SKM-1 (cell line): ENCODE results near the gene PDZD2.

ENCODE experiments used
- DNase-seq: peaks from one replicate; lab custom pipeline; 2025; ENCODE audit not compliant: unreplicated experiment; lab: John Stamatoyannopoulos, UW

PDZD2 gene

DNA sequence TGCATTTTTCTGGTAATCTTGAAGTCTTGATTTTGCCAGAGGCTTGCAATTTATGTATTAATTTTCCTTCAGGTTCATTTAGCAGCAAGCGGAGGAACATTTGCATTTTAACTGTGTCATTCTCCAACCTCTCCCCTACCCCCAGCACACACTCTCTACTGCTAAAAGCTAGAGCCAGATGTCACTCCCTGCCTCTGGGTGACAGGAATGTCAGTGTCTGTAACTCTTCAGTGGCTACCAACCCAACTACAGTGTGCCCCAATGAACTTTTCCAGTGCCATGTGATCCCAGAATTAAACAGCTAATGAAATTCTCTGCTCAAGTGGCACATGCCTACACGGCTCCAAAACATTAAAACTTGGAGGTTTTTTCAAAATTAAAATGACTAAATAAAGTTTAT, 274.9 kb downstream of the PDZD2 start:
- no peak for DNase-seq

DNA sequence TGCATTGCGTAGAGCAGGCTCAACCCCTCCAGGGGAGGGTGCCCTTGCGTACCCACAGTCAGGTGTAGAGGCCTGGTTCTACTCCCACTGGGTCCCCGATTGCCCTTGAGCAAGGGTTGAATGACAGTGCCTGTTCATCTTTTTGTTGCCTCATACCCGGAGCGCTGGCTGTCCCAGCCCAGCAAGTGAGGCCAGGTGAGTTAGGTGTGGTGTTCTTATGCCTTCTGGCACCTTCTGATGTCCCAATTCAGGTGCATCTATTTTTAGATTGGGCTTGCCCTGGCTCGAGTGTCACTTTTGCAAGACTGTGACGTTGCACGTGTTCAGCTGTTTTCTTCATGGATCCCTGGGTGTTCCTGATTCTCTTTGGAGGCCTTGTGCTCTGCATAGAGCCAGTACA, 277.4 kb downstream of the PDZD2 start:
- DNase-seq, result no peak

DNA sequence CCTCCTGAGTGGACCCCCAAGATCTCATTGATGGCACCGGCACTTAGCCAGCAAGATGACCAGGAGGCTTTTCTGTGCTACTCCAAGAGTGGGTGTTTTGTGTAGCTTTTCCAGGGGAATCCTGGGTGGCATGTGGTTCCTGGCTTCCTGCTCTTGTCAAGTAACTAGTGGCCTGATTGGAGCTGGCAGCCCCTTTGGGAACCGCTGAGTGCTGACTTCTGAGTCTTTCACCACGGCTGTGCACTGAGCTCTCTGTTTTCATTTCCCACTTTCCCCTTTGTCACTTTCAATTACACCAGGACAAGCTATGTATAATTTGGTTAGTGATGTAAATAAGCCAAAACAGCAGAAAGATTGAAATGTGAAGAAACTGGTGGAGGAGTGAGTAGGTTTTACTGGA, 279.8 kb downstream of the PDZD2 start:
- DNase-seq, result no peak

DNA sequence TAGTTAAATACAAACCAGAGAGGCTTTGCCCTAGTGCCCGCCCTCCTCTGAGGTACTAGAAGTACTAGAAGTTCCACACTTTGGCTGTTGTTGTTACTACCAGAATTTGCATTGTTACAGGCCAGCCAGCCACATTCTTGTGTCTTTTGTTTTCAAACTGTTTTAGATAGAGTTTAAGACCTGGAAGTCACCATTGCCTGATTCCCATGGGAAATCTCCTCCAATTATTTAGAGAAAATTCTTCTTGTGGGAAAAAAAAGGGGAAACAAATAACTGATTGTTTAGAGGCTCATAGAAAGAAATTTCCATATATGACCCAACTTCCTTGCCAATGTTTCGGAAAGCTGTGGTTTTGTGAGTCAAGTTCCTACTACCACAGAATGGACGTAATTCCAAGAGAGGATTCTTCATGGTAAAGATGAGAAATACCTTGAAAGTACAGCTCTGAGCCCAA, 282.9 kb downstream of the PDZD2 start:
- no peak for DNase-seq

DNA sequence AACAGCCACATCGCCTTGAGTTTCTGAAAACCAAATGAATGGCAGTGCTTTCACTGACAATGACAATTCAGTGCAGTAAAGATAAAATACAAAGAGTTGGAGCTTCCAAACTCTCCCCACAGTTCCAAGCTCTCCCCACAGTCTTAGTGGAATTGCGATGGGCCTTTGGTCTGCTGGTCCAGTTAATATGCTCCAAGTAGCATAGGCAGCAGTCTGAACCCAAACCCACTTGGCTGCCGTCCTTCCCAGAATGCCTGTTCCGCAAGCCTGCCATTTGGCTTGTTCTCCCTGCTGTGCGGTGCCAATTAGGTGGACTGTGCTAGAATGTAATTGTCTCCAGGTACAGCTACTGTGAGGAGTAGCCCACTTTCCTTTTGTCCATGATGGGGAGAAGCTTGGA, 285.1 kb downstream of the PDZD2 start:
- no peak for DNase-seq

DNA sequence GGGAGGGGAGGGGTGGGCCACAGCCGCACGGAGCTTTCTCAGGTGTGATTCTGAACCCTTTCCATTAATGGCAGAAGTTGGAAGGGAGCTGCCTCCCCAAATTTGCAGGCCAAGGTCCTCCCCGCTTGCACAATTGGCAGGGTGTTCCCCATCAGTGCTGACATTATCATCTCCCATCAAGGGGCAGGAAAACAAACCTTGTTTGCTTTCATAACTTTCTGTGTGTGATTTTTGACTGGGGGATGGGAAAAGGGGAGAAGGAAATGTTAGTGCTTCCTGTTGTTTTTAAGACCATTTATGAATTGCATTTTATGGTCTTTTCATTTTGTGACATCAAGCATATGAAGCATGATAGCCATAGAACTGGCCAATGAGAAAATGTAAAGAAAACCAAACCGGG, 292.9 kb downstream of the PDZD2 start:
- no peak for DNase-seq

DNA sequence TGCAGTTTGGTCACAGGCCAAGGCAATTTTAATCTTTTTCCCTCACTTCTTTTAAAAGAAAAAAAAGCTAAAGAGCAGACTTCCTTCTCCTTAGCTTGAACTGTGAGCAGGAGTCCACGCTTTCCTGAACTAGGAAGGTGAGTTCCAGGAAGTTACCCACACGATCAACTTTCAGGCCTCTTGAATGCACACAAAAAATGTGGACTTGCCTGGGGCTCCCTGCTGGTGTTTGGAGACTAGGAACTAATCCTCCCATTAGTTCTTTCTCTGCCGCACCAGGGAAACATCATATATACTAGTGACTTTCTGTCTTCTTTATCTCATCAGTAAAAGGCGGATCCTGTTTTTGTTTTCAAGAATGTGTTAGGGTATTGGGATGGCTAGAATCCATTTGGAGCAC, 295.2 kb downstream of the PDZD2 start:
- no peak for DNase-seq

DNA sequence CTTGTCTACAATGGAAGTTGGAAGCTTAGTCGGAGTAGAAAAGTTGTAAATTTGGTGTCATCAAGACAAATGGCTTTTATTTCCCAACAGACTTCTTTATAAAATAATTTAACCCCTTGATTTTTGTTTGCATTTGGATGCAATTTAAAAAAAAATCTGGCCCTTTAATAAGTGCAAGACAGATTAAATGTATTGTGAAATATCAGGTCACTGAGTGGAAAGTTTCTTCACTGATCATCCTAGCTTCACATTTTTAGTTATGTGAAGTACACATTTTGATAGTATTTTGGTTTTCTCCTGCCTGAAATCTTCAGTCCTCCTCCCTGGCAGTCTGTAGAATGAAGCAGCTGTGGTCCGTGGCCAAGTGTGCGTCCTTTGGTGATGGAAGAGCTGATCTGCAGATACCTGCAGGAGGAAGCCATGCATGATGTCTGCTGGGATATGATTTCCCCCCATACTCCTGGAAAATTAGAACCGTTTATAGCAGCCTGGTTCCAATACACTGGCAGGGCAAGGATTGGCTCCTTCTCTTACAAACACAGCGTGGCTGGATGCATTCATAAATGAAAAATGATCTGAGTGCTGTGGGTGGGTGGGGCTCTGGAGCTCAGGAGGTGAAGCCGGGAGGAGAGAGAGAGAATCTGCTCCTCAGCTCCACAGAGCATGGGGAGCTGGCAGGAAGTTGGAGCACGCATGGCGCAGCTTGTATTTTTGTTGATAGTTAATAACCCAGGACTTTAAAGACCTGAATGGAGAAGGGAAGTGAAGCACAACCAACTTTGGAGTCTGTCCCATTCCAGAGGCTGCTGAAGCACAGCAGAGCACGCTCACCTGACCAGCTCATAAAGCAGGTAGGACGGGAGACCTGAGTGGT, 296.8 kb downstream of the PDZD2 start:
- no peak for DNase-seq

DNA sequence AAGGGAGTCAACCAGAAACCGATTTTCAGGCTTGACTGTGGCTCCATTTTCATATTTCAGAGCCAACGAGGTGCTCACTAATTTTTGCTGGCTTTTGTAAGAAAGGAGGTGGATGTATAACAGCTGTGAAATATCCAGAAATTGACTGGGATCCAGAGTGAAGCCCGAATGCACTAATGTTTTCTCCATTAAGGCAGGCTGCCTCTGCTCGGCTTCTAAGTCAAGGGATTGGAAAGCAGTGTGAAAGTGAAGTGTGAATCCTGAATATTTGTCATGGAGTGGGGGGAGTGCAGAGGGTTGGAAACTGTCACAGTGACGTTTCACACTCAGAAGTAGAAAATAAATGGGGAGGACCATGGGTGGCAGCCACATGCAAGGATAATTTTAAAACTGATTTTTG, 297.8 kb downstream of the PDZD2 start:
- DNase-seq, result no peak

DNA sequence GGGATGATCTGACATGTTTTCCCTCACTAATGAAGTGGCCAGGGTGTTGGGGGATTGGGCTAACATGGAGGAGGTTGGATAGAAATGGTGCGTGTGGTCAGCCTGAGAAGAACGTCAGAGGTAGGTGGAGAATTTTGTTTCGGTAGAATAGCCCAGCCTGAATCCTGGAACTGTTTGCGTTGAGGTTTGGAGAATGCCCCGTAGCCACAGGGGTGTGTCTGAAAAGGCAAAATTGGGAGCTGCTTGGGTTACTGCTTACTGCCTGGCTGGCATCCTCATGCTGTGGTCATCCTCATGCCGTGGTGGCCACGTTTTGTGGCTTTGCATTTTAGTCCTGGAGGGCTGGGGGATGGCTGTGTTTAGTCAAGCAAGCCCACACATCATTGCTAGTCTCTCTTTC, 298.3 kb downstream of the PDZD2 start:
- DNase-seq, result no peak

DNA sequence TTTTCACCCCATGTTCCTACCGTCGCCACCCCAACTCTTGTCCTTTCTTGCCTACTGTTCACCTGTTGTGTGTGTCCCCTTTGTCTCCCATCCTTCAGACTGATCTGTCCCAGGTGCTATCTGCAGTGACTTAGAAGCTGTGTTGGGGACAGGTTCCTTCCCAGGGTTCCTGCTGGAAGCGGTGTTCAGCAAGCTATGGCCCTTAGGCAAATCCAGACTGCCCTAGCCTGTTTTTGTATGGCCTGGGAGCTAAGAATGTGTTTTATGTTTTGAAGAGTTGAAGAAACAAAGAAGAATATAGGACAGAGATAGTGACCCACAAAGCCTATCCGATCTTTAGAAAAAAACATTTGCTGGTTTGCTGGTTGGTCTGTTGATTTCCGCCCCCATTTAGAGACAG, 298.8 kb downstream of the PDZD2 start:
- DNase-seq, result no peak

DNA sequence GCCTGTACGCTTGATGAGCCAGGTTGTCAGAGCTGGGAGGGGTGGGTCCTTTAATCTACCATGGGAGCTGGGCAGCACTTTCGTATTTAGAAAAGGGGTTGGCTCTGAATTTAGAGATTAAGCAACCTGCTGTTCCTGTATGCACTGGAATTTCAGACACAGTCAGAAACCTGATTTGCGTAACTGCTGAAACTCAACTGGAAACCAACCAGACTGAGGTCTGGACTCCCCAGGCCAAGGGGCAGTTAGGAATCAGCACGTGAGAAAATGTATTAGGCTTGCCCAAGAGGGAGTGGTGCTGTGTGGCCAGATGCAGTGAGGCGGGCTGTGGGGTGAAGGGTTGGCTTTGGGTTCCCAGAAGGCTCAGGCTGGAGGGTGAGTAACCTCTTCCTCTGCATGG, 300.2 kb downstream of the PDZD2 start:
- peak; percentile 16 for DNase-seq

DNA sequence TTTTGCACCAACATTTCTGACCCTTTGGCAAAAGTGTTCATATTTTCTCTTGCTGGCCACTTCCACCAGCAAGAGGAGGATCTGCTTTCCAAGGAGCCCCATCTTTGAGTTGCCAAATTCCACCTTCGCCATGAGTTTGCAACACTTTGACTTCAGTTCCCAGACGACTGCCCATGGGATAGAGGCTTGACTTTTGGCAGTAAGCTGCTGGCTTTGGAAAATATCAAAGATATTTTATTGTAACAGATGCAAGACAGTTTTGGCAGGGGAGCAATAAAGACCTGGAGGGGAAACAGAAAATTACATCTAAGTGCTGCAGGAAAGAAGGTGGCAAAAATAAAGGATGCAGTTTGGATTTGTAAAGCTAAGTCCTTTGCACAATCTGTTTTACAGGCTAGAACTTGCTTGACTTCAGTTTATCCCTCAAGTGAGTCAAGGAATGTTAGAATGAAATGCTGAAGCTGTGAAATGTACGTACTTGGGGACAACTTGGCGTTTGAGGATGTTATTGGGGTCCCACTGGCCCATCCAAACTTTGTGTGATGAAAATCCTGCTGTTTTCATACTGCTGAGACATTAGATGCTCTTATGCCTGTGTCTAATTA, 302.3 kb downstream of the PDZD2 start:
- DNase-seq, result no peak

DNA sequence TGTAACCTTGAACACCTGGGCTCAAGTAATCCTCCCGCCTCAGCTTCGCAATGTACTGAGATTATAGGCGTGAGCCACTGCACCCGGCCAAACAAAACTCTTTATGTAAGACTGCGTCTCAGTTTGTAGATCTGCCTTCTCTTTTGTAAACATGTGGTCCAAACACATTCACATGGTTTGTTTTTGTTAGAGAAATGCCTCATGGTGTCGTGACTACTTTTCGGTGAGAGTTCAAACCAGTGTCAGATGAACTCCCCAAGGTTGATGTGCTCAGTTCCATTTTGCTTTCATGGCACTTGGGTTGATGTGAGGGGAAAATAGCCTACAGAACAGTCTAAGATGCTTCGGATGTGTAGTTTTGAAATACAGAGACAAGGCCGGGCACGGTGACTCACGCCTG, 303.6 kb downstream of the PDZD2 start:
- no peak for DNase-seq

DNA sequence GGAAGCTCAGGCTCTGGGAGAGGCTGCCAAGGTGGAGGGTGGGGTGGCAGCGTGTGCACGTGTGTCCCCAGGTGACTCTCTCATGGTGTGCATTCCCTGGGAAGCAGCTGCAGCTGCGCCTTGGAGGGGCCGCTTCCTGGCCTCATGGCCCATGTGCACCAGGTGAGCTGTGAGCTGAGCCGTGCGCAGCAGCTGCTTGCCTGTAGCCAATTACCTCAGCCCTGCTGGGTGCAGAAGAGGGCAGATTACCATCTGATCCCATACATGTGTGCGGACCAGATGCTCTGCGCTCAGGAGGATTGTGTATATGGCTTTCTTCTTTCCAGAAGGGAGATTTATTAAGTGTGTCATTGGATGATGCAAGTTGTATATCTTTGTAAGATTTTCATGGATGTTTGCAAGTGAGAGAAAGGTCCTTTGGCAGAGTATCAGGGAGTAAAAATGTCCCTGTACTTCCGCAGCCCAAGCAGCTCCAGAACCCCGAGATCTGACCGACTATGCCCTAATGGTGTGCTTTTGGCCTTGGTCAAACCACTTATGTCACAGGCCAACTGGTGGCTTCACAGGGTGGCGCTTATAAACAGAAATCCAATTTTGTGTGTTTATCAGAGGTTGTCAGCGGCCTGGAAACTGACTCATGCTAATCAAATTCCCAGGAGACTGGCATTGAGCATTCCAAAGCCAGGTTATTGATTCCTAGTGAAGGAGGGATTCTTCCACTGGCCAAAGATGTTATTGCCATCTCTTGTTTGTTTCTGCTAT, 305.9 kb downstream of the PDZD2 start:
- DNase-seq, result no peak

DNA sequence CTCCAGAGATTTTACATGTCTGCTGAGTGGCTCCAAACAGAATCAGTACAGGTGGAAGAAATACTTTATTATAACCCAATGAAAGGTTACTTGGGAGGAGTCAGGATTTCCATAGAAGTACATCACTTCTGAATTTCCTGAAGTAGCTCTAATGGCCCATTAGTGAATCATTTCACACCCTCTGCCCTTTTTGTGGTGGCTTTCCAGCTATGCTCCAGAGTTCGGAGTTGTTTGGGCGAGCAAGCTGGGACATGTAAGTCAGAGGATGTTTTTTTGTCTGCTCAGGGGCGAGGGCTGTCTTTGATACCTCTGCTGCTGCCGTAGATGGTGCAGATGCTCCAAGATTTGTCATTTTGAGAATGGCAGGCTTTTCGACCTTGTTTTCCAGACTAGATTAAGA, 309.1 kb downstream of the PDZD2 start:
- no peak for DNase-seq

DNA sequence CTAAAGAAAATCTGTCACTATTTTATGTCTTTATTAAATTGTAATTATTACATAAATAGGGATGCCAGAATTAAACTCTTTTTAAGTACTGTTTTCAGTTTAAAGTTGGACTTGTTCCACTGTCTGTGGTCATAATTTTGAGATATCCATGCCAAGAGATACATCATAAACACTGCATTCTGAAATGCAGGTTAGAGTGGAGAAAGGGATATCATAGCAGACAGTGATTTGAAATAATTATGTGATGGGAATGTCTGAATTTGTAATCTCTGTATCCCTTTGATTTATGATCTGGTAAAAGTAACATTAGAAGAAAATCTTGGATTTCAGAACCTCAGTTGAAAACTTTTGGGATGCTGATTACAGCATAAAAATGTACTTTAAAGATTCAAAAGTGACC, 313.1 kb downstream of the PDZD2 start:
- no peak for DNase-seq

DNA sequence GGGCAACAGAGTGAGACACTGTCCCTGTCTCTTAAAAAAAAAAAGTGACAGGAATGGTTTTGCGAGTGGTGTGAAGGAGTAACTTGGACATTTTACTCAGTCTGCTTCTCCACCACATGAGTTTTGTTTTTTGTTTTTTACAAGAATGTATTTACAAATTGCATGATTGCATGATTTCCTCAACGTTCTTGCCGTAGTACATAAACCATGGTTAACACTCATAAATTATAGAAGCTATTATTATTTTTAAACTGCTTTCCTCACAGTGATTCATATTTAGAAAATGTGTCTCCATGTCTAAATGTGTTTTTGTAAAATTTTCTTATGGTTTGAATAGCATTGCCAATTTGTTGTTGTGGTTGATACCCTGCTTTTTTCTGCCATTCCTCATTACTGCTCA, 315.2 kb downstream of the PDZD2 start:
- DNase-seq, result no peak

DNA sequence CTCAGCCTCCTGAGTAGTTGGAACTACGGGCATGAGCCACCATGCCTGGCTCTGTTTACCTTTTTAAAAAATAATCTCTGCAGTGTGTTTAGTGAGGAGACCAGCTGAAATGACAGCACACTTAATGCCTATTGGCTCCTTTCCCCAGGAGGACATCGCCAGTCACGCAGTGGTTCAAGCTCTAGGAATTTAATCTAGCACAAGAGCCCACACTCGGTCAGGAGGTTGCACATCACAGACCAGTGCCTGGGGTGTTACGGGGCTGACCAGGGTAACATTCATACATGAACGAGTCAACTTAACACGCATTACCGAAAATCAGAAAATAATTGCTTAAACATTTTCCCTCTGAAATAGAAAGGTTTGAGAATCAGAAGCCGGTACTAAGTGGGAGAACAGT, 318.2 kb downstream of the PDZD2 start:
- no peak for DNase-seq

DNA sequence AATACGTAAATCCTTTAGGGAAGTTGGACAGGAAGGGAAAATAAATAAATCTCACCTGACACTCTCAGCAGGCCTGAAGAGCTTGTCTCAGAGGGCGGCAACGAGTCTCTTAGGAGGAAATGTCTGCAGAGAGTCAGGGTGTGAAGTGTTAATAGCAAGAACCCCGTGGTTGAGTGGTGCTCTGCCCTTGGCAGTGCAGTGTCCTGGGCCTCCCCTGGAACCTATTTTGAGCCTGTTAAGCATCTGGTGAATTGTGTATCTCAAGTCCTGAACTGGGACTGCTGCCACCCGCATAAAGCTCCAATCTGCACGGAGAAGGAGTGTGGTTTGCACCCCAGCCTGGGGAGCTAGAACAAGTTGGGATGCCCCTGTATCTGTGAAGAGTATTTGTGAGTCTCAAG, 323.4 kb downstream of the PDZD2 start:
- DNase-seq, result no peak

DNA sequence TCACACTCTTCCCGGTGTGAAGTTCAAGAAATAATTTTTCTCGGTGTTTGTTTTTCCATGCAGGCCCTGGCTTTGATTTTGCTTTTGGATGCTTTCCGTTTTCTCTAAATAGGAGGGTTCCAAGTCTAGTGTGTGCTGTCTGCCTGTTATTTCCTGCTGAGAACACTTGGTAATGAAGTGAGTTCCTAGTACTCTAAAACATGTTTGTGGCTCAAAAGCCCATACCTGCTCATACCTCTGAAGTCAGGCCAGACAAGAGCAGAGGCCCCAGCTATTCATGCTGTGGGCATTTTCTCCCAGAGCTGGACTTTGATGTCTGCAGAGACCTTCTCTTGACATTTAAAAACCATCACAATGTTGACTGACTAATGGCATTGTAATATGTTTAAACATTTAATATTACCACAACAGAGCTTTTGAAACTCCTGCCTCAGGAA, 324.0 kb downstream of the PDZD2 start:
- DNase-seq, result no peak
